Measurements from ENCODE around the gene XAB2.

XAB2 gene

GRCh38 chr19:7642295-7643030, 13.1 kb upstream of the XAB2 start:
- H3K79me2 ChIP-seq (ENCODE audit: control insufficient read depth, low read length) = peaks cover 13% of the 10 kb centered on the region
- H4K20me1 ChIP-seq (ENCODE audit: control insufficient read depth, insufficient read depth, low read depth, low read length) = no peaks in the 10 kb centered on the region
- H3K9me3 ChIP-seq (ENCODE audit: control insufficient read depth, insufficient read depth, low read length) = peaks cover 5% of the 10 kb centered on the region; the same call in 1 of the 2 replicates
- no peak for TF ChIP-seq CTCF (IDR thresholded peaks at IDR 0.05; ENCODE audit: low read depth, low read length, poor library complexity, severe bottlenecking)
- no peak for TF ChIP-seq EZH2phosphoT487 (IDR thresholded peaks at IDR 0.05; ENCODE audit: borderline replicate concordance, low read length)
- no peak overlapping the region for H3K27ac ChIP-seq (ENCODE audit: low read depth, low read length)
- no peak overlapping the region for H3K4me2 ChIP-seq (ENCODE audit: low read length)
- peaks cover 6% of the 10 kb centered on the region; the same call in 1 of the 2 replicates for H3F3A ChIP-seq (ENCODE audit: control insufficient read depth, insufficient read depth)
- no peaks in the 10 kb centered on the region for H3K27me3 ChIP-seq (ENCODE audit: control insufficient read depth, low read length)
- H3K4me1 ChIP-seq (ENCODE audit: control insufficient read depth, low read length) = peaks cover 22% of the 10 kb centered on the region
- H3K9me2 ChIP-seq (replicated peaks; ENCODE audit: control insufficient read depth, low read length) = no peaks in the 10 kb centered on the region
- peaks cover 13% of the 10 kb centered on the region; the same call in 1 of the 2 replicates for H3K36me3 ChIP-seq (ENCODE audit: control insufficient read depth, low read length)
- H3K4me3 ChIP-seq (ENCODE audit: low read length) = no peak overlapping the region

DNA sequence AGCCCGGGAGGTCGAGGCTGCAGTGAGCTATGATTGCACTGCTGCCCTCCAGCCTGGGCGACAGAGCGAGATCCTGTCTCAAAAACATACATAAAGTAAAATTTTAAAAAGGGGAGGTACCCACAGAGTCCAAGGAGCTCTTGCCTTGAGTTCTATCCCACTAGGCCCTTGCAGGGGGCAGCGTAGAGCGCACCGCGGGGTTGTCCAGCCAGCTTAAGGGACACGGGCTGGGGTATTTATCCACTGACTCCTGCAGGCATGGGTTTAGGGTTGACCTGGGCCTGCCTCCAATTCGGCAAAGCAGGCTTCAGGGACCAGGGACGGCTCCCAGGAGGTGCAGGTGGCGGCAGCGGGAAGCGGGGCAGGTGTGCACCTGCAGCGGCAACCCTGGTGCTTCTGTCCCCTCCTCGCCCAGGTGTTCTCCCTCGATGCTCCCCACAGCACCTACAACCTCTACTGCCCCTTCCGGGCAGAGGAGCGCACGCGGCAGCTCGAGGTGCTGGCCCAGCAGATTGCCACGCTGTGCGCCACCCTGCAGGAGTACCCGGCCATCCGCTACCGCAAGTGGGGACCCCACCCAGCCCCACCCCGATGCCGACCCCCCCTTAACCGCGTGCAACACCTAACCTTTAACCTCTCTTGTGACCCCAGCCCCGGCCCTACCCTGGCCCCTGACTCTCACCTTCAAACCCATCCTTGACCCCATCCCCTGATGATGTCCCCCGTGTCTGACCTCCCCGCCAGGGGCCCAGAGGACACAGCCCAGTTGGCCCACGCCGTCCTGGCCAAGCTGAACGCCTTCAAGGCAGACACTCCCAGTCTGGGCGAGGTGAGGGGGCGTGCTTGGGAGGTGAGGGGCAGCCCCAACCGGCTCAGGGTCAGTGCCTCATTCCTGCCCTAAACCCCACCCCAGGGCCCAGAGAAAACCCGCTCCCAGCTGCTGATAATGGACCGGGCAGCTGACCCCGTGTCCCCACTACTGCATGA, 12.2 kb upstream of the XAB2 start:
- peaks cover 13% of the 10 kb centered on the region; the same call in 1 of the 2 replicates for H3K36me3 ChIP-seq (ENCODE audit: control insufficient read depth, low read length)
- no peak overlapping the region for H3K27ac ChIP-seq (ENCODE audit: low read depth, low read length)
- peaks cover 5% of the 10 kb centered on the region; the same call in 1 of the 2 replicates for H3K9me3 ChIP-seq (ENCODE audit: control insufficient read depth, insufficient read depth, low read length)
- TF ChIP-seq EZH2phosphoT487 (IDR thresholded peaks at IDR 0.05; ENCODE audit: borderline replicate concordance, low read length) = no peak
- no peak for TF ChIP-seq CTCF (IDR thresholded peaks at IDR 0.05; ENCODE audit: low read depth, low read length, poor library complexity, severe bottlenecking)
- H3K4me2 ChIP-seq (ENCODE audit: low read length) = no peak overlapping the region
- H3K4me3 ChIP-seq (ENCODE audit: low read length) = no peak overlapping the region
- H4K20me1 ChIP-seq (ENCODE audit: control insufficient read depth, insufficient read depth, low read depth, low read length) = no peaks in the 10 kb centered on the region
- no peaks in the 10 kb centered on the region for H3K27me3 ChIP-seq (ENCODE audit: control insufficient read depth, low read length)
- peaks cover 16% of the 10 kb centered on the region for H3K79me2 ChIP-seq (ENCODE audit: control insufficient read depth, low read length)
- peaks cover 21% of the 10 kb centered on the region for H3K4me1 ChIP-seq (ENCODE audit: control insufficient read depth, low read length)
- peaks cover 6% of the 10 kb centered on the region; the same call in 1 of the 2 replicates for H3F3A ChIP-seq (ENCODE audit: control insufficient read depth, insufficient read depth)
- H3K9me2 ChIP-seq (replicated peaks; ENCODE audit: control insufficient read depth, low read length) = no peaks in the 10 kb centered on the region

GRCh38 chr19:7640803-7641202, 11.5 kb upstream of the XAB2 start:
- H3K79me2 ChIP-seq (ENCODE audit: control insufficient read depth, low read length) = peaks cover 16% of the 10 kb centered on the region
- H3F3A ChIP-seq (ENCODE audit: control insufficient read depth, insufficient read depth) = peaks cover 6% of the 10 kb centered on the region; the same call in 1 of the 2 replicates
- peaks cover 5% of the 10 kb centered on the region; the same call in 1 of the 2 replicates for H3K9me3 ChIP-seq (ENCODE audit: control insufficient read depth, insufficient read depth, low read length)
- no peak for TF ChIP-seq CTCF (IDR thresholded peaks at IDR 0.05; ENCODE audit: low read depth, low read length, poor library complexity, severe bottlenecking)
- TF ChIP-seq EZH2phosphoT487 (IDR thresholded peaks at IDR 0.05; ENCODE audit: borderline replicate concordance, low read length) = no peak
- H3K4me1 ChIP-seq (ENCODE audit: control insufficient read depth, low read length) = peaks cover 23% of the 10 kb centered on the region
- peaks cover 13% of the 10 kb centered on the region; the same call in 1 of the 2 replicates for H3K36me3 ChIP-seq (ENCODE audit: control insufficient read depth, low read length)
- no peaks in the 10 kb centered on the region for H4K20me1 ChIP-seq (ENCODE audit: control insufficient read depth, insufficient read depth, low read depth, low read length)
- no peaks in the 10 kb centered on the region for H3K27me3 ChIP-seq (ENCODE audit: control insufficient read depth, low read length)
- H3K27ac ChIP-seq (ENCODE audit: low read depth, low read length) = no peak overlapping the region
- H3K9me2 ChIP-seq (replicated peaks; ENCODE audit: control insufficient read depth, low read length) = no peaks in the 10 kb centered on the region
- no peak overlapping the region for H3K4me3 ChIP-seq (ENCODE audit: low read length)
- H3K4me2 ChIP-seq (ENCODE audit: low read length) = no peak overlapping the region

Measured in DOHH2 (cell line).